Stimulated activated CD4-positive, alpha-beta T cell treated with anti-CD3 and anti-CD28 coated beads, Interleukin-1b, Interleukin-23, amount 100 ng/mL, for 48 hours (primary cell): ENCODE data around the gene DOCK1.
"Not testable (repeated sequence)": the region's sequence is repeated elsewhere in the genome, so short reads cannot be mapped to it uniquely, and the experiment has no call there.

ENCODE experiments used
- DNase-seq: peaks from one replicate; pipeline ENCODE4 v3.0.0-alpha.2; 2020

The DOCK1 gene

DNA sequence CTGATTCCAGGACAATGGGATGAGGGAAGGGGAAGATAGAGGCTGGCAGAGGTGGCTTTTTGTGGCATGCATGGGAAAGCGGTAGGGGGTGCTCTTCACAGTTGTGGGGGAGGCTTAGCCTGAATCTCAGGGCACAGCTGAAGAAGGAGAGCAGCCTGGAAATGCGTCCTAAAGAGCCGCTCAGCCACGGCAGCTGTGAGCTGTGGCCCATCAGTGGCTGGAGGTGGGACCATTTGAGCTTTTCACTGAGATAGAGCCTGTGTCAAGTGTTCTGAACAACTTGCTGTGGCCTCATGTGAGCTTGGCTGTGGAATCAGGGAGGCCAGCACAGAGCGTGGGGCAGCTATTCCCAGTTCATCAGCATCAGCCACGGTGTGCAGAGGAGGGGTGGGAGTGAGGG is 391.5 kb downstream of the DOCK1 start:
- DNase-seq: no peak

GRCh38 chr10:127298381-127298780 is 393.2 kb downstream of the DOCK1 start:
- DNase-seq: no peak

DNA sequence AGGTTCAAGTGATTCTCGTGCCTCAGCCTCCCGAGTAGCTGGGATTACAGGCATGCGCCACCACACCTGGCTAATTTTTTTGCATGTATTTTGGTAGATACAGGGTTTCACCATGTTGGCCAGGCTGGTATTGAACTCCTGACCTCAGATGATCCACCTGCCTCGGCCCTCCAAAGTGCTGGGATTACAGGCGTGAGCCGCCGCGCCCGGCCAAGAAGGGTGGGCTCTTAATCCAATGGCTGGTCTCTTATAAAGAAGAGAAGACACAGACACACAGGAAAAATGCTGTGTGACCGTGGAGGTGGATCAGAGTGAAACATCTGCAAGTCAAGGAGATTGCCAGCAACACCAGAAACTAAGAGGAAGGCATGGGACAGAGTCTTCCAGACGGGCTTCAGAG is 394.0 kb downstream of the DOCK1 start:
- DNase-seq: not testable (repeated sequence)

GRCh38 chr10:127299956-127300689 is 394.9 kb downstream of the DOCK1 start:
- no peak for DNase-seq

DNA sequence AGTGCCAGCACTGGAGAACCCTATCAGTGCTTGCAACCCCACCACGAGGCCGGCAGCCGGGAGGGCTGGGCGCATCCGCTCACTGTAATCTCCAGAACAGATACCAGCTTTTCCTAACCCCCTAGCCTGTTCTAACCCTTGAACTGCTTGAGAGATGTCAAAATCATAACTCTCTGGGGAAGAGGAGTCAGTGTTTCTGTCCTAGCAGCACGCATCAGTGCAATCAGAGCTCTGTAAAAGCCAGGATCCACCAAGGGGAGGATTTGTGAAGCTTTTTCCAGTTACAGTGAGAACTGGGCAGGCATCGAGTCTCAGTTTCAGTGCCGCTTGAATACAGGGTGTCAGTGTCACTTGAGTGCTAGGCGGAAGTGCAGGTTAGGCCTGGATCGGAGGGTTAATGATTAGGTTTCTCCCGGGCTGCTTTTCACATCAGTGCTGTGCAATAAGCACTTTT is 395.7 kb downstream of the DOCK1 start:
- DNase-seq: no peak

DNA sequence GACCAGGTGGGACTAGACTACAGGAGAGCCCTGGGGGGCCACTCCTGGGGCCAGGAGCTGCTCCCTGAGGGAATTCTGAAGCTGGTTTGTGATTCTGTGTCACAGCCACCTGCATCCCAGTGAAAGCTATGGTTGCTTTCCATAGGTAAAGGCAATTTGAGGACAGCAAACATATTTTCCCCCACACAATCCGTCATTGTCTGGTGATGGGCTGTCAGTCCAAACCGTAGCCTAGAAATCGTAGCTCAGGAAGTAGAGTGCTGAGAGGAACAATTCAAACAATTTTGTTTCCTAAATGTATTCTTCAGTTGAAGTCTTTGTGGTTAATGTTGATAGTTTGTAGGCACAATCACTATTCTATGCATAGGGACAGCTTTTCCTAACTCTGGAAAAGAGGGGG is 397.1 kb downstream of the DOCK1 start:
- no peak for DNase-seq

DNA sequence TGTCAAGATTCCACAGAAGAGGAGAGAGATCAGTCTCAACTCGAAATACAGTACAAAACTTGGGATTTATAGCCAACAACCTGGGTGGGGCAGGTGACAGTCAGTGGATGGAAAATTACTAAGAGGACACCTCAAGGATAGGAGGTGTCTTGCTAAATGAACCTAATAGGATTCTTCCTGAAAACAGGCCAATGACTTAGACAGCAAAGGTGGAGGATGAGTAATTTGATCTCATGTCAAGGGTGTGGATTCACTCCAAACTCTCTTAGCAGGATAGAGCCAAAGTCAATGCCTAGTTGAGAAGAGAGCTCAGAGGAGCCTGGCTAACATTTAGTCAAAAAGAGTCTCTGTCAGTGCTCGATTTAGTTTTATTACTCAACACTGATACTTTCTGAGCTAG is 397.9 kb downstream of the DOCK1 start:
- DNase-seq: no peak

GRCh38 chr10:127303746-127304145 is 398.5 kb downstream of the DOCK1 start:
- no peak for DNase-seq

DNA sequence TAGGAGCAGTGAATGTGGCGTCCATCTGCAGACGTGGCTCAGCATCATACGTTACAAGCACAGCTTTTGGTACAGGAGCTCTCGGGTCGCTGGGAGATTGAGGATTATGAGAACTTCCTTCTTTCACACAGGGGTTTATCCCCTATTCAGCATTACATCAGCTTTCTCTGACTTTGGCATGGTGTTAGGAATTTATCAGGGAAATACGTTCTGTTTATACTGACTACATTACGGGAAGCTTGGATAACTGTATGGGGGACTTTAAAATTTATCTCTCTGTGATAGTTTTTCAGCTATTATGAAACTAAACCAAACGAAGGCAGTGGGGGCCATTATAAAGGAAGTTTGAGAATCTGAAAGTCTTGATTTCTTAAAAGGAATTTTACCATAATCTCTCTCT is 401.3 kb downstream of the DOCK1 start:
- DNase-seq: no peak

DNA sequence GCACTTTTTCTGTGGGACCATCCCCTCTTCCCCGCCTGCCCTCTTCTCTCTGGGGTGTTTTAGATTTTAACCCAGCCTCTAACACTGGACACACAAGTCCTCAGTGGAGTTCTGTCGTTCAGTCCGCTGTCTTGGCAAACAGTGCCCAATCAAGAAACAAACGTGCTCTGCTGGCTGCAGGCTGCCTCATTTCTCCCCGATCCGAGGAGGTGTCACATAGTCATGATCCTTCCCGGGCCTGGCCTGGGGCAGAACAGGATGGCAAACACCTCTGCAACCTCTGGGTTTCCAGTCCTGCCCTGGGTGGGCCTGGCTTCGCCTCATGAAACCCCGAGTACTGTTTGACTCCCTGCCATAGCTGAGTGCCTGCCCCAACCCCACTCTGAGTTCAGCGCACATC is 402.1 kb downstream of the DOCK1 start:
- DNase-seq: no peak

DNA sequence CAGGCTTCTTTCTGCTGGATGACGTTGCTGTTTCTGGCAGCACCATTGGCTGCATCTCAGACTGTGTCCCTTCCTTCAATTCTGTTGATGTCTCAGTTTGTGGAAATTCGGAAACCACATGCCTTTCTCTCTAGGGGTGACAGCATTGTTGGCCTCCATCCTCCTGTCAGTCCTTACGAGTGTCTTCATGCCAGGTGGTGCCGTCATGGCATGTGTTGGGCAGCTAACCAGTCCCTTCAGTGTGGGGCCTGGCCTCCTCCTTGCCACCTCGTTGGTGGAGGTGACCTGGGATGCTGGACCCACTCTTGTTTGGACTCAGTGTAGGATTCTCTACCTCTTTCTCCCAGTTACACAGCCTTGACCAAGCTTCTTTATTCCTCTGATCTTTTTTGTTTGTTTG is 402.8 kb downstream of the DOCK1 start:
- no peak for DNase-seq

DNA sequence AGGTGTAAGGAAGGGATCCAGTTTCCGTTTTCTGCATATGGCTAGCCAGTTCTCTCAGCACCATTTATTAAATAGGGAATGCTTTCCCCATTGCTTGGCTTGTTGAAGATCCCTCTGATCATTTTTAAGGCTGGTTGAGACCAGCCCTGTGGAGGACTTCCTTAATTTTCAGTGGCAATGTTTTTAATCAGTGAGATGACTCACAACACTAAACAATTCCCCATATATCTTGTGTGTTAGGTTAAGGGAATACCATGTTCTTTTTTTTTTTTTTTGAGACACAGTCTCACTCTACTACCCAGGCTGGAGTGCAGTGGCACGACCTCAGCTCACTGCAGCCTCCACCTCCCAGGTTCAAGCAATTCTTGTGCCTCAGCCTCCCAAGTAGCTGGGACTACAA is 404.4 kb downstream of the DOCK1 start:
- not testable (repeated sequence) for DNase-seq

DNA sequence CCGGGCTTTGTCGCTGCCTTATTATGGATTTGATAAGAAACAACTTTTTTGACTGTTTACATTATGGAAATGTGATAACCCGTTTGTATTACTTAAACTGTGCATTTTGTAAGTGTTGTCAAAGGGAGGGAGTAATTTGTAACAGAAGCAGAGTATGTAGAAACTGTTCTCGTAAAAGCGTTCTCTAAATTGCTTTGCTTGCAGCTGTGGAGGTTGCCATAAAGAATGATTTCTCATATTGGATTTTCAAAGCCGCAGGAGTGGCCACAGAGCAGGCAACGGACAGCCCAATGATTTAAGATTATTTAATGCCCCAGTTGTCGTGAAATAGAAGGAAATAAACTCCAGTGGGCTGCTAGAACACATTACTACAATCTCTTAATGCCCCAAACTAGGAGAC is 405.2 kb downstream of the DOCK1 start:
- no peak for DNase-seq

DNA sequence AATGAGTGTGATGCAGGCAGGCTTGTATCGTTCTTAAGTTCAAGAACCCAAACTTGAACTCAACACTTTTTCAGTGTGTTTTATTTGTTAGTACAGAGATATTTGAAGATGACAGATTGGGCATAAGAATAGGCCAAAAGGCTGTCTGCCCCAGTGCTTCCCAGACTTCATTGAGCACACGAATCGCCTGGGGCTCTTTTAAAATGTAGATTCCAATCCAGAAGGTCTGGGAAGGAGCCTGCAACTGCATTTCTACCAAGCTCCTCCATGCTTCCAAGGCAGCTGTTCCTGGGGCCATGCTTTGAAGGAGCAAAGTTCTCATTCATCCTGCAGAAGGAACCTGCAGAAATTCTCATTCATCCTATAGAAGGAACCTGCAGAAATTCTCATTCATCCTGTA is 405.7 kb downstream of the DOCK1 start:
- DNase-seq: no peak

- DNase-seq: no peak
These were observed 408.9 kb downstream of the DOCK1 start for GRCh38 chr10:127313996-127314700.

- DNase-seq: no peak
These were observed 409.6 kb downstream of the DOCK1 start for GRCh38 chr10:127314797-127315196.

- DNase-seq: no peak
These were observed 410.7 kb downstream of the DOCK1 start for GRCh38 chr10:127315888-127316287.

DNA sequence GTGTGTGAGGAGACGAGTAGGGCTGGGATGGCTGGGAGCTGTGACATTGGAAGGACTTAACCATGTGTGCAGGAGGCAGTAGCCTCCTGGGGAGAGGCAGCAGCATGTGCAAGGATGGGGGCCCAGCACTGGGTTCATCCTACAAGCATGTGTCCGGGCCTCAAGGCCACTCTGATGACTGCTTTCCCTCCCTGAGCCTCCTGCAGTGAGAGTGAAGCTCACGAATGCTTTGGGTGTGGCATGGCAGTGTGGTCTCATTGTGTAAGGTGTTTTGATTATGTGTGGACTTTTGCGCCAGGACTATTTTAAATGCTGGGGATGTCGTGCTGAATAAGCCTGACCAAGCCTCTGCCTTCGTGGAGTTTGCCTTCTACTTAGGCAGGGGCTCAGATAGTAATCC is 413.2 kb downstream of the DOCK1 start:
- no peak for DNase-seq

DNA sequence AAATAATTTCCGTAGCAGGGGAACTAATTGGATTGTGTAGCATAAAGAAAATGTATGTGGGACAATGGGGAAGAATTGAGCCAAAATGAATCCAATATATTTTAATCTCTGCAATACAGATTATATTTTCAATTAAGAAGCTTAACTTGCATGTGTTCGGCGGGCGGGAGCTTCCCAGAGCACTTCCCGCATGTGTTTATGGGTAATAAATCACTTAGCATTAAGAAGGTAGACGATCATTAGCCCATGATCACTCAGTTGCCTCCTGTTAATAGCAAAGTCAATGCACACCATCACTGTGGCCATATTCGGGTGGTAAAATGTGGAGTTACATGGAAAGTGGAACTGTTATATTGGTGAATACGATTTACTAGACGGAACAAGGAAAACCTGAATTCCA is 414.0 kb downstream of the DOCK1 start:
- DNase-seq: no peak

- DNase-seq: no peak
These were observed 414.5 kb downstream of the DOCK1 start for GRCh38 chr10:127319691-127320090.

DNA sequence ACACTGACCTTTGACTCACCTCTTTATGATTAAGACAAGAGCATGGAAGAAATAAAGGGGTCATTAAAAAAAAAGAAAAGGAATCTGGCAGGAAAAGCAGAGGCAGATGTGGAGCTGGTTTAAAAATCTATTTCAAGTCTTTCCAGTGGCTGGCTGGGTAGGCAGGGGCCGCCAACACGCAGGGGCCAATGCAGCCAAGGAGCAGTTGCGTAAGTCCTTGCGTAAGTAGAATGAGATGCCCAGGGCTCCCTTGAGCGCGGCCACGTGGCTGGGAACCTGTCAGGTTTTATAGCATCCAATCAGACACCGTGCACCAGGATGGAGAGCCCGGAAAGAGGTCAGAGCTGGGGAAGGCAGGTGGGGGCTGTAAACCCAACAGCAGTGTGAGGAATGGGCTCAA is 414.9 kb downstream of the DOCK1 start:
- DNase-seq: no peak

- no peak for DNase-seq
These were observed 417.1 kb downstream of the DOCK1 start for GRCh38 chr10:127322286-127322685.

DNA sequence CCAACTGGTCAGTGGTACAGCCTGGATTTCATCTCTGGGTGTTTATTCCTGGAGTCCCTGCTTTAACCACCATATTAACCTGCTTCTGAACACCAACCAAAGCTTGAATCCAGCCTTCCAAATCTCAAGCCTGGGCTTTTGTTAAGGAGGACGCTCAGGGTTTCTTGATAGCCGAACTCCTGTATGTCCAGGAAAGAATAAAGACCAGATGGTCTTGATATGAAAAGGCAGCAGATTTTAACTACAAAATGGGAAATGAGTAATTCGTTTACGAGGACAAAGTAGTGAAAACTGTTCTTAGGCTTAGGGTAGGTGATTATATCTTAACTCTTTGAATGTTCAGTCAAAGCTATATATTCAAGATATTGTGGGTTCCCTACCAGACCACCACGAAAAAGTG is 420.3 kb downstream of the DOCK1 start:
- no peak for DNase-seq

DNA sequence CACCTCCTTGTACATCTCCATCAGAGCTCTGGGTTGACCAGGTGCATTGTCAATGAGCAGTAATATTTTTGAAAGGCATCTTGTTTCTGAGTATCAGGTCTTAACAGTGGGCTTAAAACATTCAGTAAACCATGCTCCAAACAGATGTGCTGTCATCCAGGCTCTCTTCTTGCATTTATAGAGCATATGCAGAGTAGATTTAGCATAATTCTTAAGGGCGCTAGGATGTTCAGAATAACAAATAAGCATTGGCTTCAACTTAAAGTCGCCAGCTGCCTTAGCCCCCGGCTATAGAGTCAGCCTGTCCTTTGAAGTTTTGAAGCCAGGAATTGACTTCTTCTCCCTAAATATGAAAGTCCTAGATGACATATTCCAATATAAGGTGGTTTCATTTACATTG is 421.7 kb downstream of the DOCK1 start:
- DNase-seq: no peak

DNA sequence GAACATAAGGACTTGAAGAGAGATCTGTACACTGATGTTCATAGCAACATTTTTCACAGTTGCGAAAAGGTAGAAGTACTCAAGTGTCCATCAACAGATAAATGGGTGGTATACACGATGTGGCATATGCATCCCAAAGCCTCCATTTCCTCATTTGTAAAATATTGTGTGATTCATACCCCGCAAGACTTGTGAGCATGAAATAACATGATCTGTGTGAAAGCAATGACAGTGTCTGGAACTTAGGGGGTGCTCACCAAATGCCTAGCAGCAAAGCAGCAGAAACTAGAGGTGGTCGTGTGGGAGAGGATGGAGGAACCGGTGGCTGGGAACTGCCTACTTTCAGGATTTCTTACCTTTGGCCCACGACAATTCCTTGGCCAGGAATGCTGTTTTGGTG is 426.5 kb downstream of the DOCK1 start:
- no peak for DNase-seq
